Testis (tissue), 2 donors: ENCODE measurements around the gene MACC1.
"Not testable (repeated sequence)": the region's sequence is repeated elsewhere in the genome, so short reads cannot be mapped to it uniquely, and the experiment has no call there.

ENCODE experiments used
- POLR2A ChIP-seq: fragments of 450-650 bp; IDR thresholded peaks from one replicate; pipeline ENCODE4 v1.6.1; 2017; ENCODE audit warnings: antibody characterized with exemption, mild to moderate bottlenecking, moderate library complexity
- TF ChIP-seq, protein P1 (sequence below), 3 experiments: fragments of 450-650 bp in 2 of 3; fragments of 200-600 bp in 1 of 3; sonication (generic) in 1 of 3; IDR thresholded peaks; one replicate each; pipeline ENCODE4 v1.5.1; 2016 to 2019; ENCODE audit warnings: antibody characterized with exemption in 3 of 3, mild to moderate bottlenecking in 2 of 3, moderate library complexity in 1 of 3

DNA sequence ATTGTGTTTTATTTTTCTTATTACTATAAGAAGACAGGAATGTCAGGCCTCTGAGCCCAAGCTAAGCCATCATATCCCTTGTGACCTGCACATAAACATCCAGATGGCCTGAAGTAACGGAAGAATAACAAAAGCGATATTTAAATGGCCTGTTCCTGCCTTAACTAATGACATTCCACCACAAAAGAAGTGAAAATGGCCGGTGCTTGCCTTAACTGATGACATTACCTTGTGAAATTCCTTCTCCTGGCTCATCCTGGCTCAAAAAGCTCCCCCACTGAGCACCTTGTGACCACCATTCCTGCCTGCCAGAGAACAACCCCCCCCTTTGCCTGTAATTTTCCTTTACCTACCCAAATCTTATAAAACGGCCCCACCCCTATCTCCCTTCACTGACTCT, 91.1 kb downstream of the MACC1 start:
- TF ChIP-seq, protein P1, sequence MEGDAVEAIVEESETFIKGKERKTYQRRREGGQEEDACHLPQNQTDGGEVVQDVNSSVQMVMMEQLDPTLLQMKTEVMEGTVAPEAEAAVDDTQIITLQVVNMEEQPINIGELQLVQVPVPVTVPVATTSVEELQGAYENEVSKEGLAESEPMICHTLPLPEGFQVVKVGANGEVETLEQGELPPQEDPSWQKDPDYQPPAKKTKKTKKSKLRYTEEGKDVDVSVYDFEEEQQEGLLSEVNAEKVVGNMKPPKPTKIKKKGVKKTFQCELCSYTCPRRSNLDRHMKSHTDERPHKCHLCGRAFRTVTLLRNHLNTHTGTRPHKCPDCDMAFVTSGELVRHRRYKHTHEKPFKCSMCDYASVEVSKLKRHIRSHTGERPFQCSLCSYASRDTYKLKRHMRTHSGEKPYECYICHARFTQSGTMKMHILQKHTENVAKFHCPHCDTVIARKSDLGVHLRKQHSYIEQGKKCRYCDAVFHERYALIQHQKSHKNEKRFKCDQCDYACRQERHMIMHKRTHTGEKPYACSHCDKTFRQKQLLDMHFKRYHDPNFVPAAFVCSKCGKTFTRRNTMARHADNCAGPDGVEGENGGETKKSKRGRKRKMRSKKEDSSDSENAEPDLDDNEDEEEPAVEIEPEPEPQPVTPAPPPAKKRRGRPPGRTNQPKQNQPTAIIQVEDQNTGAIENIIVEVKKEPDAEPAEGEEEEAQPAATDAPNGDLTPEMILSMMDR (IDR thresholded peaks at IDR 0.05), result not testable (repeated sequence)
- TF ChIP-seq POLR2A, result not testable (repeated sequence)
